ENCODE measurements around the gene TMEM38B.

DNA sequence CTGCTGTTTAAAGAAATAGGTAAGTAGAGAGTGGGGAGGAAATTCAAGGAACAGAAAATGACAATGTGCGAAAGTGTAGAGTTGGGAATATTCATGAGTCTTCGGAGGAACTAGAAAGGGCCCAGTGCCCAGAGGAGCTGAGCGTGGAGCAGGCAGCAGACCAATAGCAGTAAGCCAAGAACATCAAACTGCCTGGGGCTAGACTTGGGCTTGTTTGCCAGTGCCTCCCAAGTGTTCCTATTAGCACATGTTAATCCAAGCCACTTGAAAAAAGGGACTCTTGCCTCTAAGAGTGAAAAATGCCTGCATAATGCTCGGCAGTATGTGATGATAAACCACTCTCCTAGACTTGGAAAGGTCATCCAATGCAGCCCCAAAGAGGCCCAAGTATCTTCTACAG lies 33.3 kb upstream of the TMEM38B start:
- TF ChIP-seq, protein P1, sequence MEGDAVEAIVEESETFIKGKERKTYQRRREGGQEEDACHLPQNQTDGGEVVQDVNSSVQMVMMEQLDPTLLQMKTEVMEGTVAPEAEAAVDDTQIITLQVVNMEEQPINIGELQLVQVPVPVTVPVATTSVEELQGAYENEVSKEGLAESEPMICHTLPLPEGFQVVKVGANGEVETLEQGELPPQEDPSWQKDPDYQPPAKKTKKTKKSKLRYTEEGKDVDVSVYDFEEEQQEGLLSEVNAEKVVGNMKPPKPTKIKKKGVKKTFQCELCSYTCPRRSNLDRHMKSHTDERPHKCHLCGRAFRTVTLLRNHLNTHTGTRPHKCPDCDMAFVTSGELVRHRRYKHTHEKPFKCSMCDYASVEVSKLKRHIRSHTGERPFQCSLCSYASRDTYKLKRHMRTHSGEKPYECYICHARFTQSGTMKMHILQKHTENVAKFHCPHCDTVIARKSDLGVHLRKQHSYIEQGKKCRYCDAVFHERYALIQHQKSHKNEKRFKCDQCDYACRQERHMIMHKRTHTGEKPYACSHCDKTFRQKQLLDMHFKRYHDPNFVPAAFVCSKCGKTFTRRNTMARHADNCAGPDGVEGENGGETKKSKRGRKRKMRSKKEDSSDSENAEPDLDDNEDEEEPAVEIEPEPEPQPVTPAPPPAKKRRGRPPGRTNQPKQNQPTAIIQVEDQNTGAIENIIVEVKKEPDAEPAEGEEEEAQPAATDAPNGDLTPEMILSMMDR (IDR thresholded peaks at IDR 0.05): no peak
- TF ChIP-seq POLR2A (IDR thresholded peaks at IDR 0.05) (no peak), POLR2AphosphoS5 (IDR thresholded peaks at IDR 0.05) (no peak)

Data from breast epithelium (tissue), 3 donors.